ENCODE results near the gene DRG2. TPM values are rescaled to one million over a fixed set of nuclear protein-coding genes. Genes with fewer than 3 reads are reported as not detected.

Gene DRG2
- total RNA-seq, 4 donors from 2014 or later, result 27.4 to 43.7 (median 33.9) TPM

- no peak for TF ChIP-seq EP300 (IDR thresholded peaks at IDR 0.05)
- no peak for TF ChIP-seq CTCF (IDR thresholded peaks at IDR 0.05)
- TF ChIP-seq POLR2AphosphoS5 (IDR thresholded peaks at IDR 0.05), result no peak
- TF ChIP-seq POLR2A (IDR thresholded peaks at IDR 0.05), result no peak
- Histone ChIP-seq H3K9me3 (no peaks in the 10 kb centered on the region), H3K36me3 (no peaks in the 10 kb centered on the region), H3K4me3 (no peak overlapping the region), H3K27me3 (peaks cover 18% of the 10 kb centered on the region), H3K4me1 (no peaks in the 10 kb centered on the region), H3K27ac (no peak overlapping the region)
- ATAC-seq, result no peak
- 79% methylated on average over 15 of the region's 33 CpGs; no CpG with 5 or more reads in 1 of the 2 donors for WGBS, 2 donors (ENCODE audit: low coverage in 1 of 2)
Measured at GRCh38 chr17:18117982-18118975, 30.5 kb downstream of the DRG2 start.

- no peaks in the 10 kb centered on the region for H3K36me3 ChIP-seq
- H3K27ac ChIP-seq, result no peak overlapping the region
- no peaks in the 10 kb centered on the region for H3K4me1 ChIP-seq
- no peak overlapping the region for H3K4me3 ChIP-seq
- no peak for ATAC-seq
- WGBS, 2 donors (ENCODE audit: low coverage in 1 of 2), result 98 to 100% methylated on average over 1 to 27 of the region's 57 CpGs
- no peaks in the 10 kb centered on the region for H3K9me3 ChIP-seq
- H3K27me3 ChIP-seq, result peaks cover 24% of the 10 kb centered on the region
- no peak for TF ChIP-seq CTCF (IDR thresholded peaks at IDR 0.05)
- no peak for TF ChIP-seq POLR2A (IDR thresholded peaks at IDR 0.05)
- TF ChIP-seq POLR2AphosphoS5 (IDR thresholded peaks at IDR 0.05), result no peak
- TF ChIP-seq EP300 (IDR thresholded peaks at IDR 0.05), result no peak
Measured at GRCh38 chr17:18119166-18119745, 31.5 kb downstream of the DRG2 start.

- Histone ChIP-seq H3K27ac (no peak overlapping the region), H3K4me3 (no peak overlapping the region), H3K36me3 (no peaks in the 10 kb centered on the region), H3K27me3 (peaks cover 24% of the 10 kb centered on the region), H3K9me3 (no peaks in the 10 kb centered on the region), H3K4me1 (no peaks in the 10 kb centered on the region)
- TF ChIP-seq CTCF (IDR thresholded peaks at IDR 0.05), result no peak
- TF ChIP-seq EP300 (IDR thresholded peaks at IDR 0.05), result no peak
- no peak for TF ChIP-seq POLR2AphosphoS5 (IDR thresholded peaks at IDR 0.05)
- TF ChIP-seq POLR2A (IDR thresholded peaks at IDR 0.05), result no peak
- no peak for ATAC-seq
- WGBS, 2 donors (ENCODE audit: low coverage in 1 of 2), result 97 to 100% methylated on average over 5 to 21 of the region's 30 CpGs
Measured at GRCh38 chr17:18119938-18120337, 32.2 kb downstream of the DRG2 start.

- Histone ChIP-seq H3K4me1 (no peaks in the 10 kb centered on the region), H3K4me3 (no peak overlapping the region), H3K9me3 (no peaks in the 10 kb centered on the region), H3K27me3 (peaks cover 24% of the 10 kb centered on the region), H3K27ac (no peak overlapping the region), H3K36me3 (no peaks in the 10 kb centered on the region)
- ATAC-seq, result no peak
- TF ChIP-seq POLR2AphosphoS5 (IDR thresholded peaks at IDR 0.05) (no peak), CTCF (IDR thresholded peaks at IDR 0.05) (no peak), EP300 (IDR thresholded peaks at IDR 0.05) (no peak), POLR2A (IDR thresholded peaks at IDR 0.05) (no peak)
- WGBS, 2 donors (ENCODE audit: low coverage in 1 of 2), result 76% methylated on average over 5 of the region's 68 CpGs; no CpG with 5 or more reads in 1 of the 2 donors
Measured at GRCh38 chr17:18120461-18121017, 32.8 kb downstream of the DRG2 start.
